Measurements from ENCODE around the gene PLD2. TPM values are rescaled to one million over a fixed set of nuclear protein-coding genes. Genes with fewer than 3 reads are reported as not detected.

PLD2 gene
- total and polyA plus RNA-seq, 9 of the 15 experiments (the other 6 are each of a cell fraction or from before 2014, with no cell fraction given) = 0.20 to 7.5 (median 3.3) TPM

- TF ChIP-seq NR2F6 (CRISPR knock-in tag; IDR thresholded peaks at IDR 0.05) = no peak
- peak; percentile 66 for TF ChIP-seq RBM25 (IDR thresholded peaks at IDR 0.05; ENCODE audit: low read depth, low read length, severe bottlenecking)
- TF ChIP-seq FOXM1 (IDR thresholded peaks at IDR 0.05; ENCODE audit: low read depth) = no peak
- TF ChIP-seq FOXM1 (CRISPR knock-in tag; IDR thresholded peaks at IDR 0.05; ENCODE audit: low read depth) = no peak
- TF ChIP-seq KLF10 (CRISPR knock-in tag; IDR thresholded peaks at IDR 0.05) = no peak
- TF ChIP-seq MBD2 (IDR thresholded peaks at IDR 0.05; ENCODE audit: borderline replicate concordance, low read depth) = no peak
- TF ChIP-seq SMAD3 (CRISPR knock-in tag; conservative IDR thresholded peaks at IDR 0.05) = no peak
- TF ChIP-seq SNAPC5 (CRISPR knock-in tag; IDR thresholded peaks at IDR 0.05) = no peak
- no peak for TF ChIP-seq NONO (IDR thresholded peaks at IDR 0.05; ENCODE audit: low read depth in 2 of 2, low read length in 1 of 2)
- no peak for TF ChIP-seq ZNF76 (CRISPR knock-in tag; IDR thresholded peaks at IDR 0.05; ENCODE audit: borderline replicate concordance)
- no peak for TF ChIP-seq THRB (CRISPR knock-in tag; conservative IDR thresholded peaks at IDR 0.05)
- TF ChIP-seq ZNF707 (CRISPR knock-in tag; conservative IDR thresholded peaks at IDR 0.05) = no peak
- no peak for TF ChIP-seq NFRKB (IDR thresholded peaks at IDR 0.05; ENCODE audit: low read depth)
- TF ChIP-seq FOXK1 (CRISPR knock-in tag; IDR thresholded peaks at IDR 0.05; ENCODE audit: borderline replicate concordance) = no peak
- TF ChIP-seq NR2C2 (CRISPR knock-in tag; IDR thresholded peaks at IDR 0.05) = no peak
- no peak for TF ChIP-seq NR2C2 (tag; IDR thresholded peaks at IDR 0.05)
- no peak for TF ChIP-seq ZFP1 (CRISPR knock-in tag; IDR thresholded peaks at IDR 0.05)
- no peak for TF ChIP-seq ZKSCAN1 (IDR thresholded peaks at IDR 0.05; ENCODE audit: low read depth, low read length)
- peak; percentile 78 for TF ChIP-seq POLR2G (IDR thresholded peaks at IDR 0.05; ENCODE audit: low read depth, low read length)
- TF ChIP-seq CEBPG (CRISPR knock-in tag; IDR thresholded peaks at IDR 0.05) = no peak
- no peak for TF ChIP-seq CEBPG (tag; conservative IDR thresholded peaks at IDR 0.05 in 1 of 2, IDR thresholded peaks at IDR 0.05 in 1 of 2)
- peak; percentile 88 for TF ChIP-seq CXXC5 (CRISPR knock-in tag; IDR thresholded peaks at IDR 0.05)
- TF ChIP-seq HDGF (IDR thresholded peaks at IDR 0.05) = no peak
- TF ChIP-seq MEIS2 (IDR thresholded peaks at IDR 0.05; ENCODE audit: partially characterized antibody) = peak; percentile 95
- no peak for TF ChIP-seq ETV6 (IDR thresholded peaks at IDR 0.05; ENCODE audit: borderline replicate concordance in 1 of 2, low read depth in 2 of 2, low read length in 1 of 2)
- no peak for TF ChIP-seq ETV6 (CRISPR knock-in tag; IDR thresholded peaks at IDR 0.05; ENCODE audit: borderline replicate concordance)
- no peak for TF ChIP-seq PHB2 (IDR thresholded peaks at IDR 0.05; ENCODE audit: low read depth)
- no peak for TF ChIP-seq TAF9B (IDR thresholded peaks at IDR 0.05; ENCODE audit: partially characterized antibody)
- TF ChIP-seq MTA2 (IDR thresholded peaks at IDR 0.05; ENCODE audit: low read depth) = no peak
- TF ChIP-seq ATF7 (IDR thresholded peaks at IDR 0.05) = 0 out of 2 replicates have a peak, but pooled peaks have one; percentile 59
- no peak for TF ChIP-seq GTF2F1 (IDR thresholded peaks at IDR 0.05; ENCODE audit: low read depth, low read length)
- no peak for TF ChIP-seq ASH1L (IDR thresholded peaks at IDR 0.05; ENCODE audit: borderline replicate concordance, low read depth, partially characterized antibody)
Observed at GRCh38 chr17:4833178-4833940, 26.4 kb downstream of the PLD2 start, which contains the start of gene MINK1 (continued).
